ENCODE results near the gene GALNT18.

DNA sequence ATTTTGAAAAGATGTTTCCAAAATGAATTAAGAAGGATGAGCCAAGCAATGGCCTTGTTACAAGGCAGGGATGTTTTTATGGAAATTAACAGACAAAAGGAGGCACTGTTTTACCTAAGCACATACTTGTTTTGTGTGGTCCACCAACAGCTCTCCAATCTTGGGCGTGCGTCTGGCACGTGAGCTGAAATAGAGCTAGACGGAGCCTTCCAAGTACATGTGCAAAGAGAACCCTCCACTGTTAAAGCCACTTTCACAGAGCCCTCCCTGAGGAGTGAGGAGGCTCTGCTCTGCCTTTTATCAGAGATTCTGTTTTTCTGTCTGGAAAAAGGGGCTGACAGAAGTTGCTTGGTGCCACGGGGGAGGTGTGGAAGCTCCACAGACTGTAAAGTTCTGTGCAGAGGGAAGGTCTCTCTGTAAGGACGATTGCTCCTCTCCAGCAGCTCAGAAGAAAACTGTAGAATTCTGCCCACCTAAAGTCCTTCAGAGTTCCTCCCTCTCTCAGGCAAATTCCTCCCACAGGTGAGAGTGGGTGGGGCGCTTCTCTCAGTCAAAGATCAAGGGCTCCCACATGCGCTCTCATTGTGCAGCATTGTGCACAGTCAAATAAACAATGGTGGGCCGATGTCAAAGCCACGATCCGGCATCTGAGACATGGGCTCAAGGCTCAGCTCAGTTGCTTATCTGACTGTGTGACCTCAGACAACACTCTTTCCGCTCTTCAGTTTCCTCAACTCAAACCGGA is 176.2 kb downstream of the GALNT18 start:
- TF ChIP-seq, protein P1, sequence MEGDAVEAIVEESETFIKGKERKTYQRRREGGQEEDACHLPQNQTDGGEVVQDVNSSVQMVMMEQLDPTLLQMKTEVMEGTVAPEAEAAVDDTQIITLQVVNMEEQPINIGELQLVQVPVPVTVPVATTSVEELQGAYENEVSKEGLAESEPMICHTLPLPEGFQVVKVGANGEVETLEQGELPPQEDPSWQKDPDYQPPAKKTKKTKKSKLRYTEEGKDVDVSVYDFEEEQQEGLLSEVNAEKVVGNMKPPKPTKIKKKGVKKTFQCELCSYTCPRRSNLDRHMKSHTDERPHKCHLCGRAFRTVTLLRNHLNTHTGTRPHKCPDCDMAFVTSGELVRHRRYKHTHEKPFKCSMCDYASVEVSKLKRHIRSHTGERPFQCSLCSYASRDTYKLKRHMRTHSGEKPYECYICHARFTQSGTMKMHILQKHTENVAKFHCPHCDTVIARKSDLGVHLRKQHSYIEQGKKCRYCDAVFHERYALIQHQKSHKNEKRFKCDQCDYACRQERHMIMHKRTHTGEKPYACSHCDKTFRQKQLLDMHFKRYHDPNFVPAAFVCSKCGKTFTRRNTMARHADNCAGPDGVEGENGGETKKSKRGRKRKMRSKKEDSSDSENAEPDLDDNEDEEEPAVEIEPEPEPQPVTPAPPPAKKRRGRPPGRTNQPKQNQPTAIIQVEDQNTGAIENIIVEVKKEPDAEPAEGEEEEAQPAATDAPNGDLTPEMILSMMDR (IDR thresholded peaks at IDR 0.05), result no peak
- no peak for TF ChIP-seq POLR2A (IDR thresholded peaks at IDR 0.05)

Measured in right lobe of liver (tissue), 4 donors.